ENCODE data around the gene EIF5B.

- TF ChIP-seq CTCF (IDR thresholded peaks at IDR 0.05) (no peak), EZH2 (IDR thresholded peaks at IDR 0.05; ENCODE audit: borderline replicate concordance, insufficient read depth, low read depth, low read length, poor library complexity, severe bottlenecking) (no peak)
These were observed 1.0 kb upstream of the EIF5B start, which contains the start of gene TXNDC9 for GRCh38 chr2:99335911-99336803.

Measured in B cell (primary cell).